Astrocyte (in vitro differentiated cells and primary cell): ENCODE results near the gene PTCRA.

Source experiments
- EZH2 ChIP-seq: IDR thresholded peaks from 2 replicates; pipeline ENCODE4 v1.6.1; 2012; ENCODE audit warnings: mild to moderate bottlenecking, low read length, inconsistent platforms; ENCODE audit not compliant: insufficient read depth
- TF ChIP-seq, protein P1 (sequence below): IDR thresholded peaks from 2 replicates; pipeline ENCODE4 v1.5.1; 2011; ENCODE audit warnings: low read depth, mild to moderate bottlenecking, inconsistent platforms, low read length, moderate library complexity; ENCODE audit not compliant: insufficient read depth

DNA sequence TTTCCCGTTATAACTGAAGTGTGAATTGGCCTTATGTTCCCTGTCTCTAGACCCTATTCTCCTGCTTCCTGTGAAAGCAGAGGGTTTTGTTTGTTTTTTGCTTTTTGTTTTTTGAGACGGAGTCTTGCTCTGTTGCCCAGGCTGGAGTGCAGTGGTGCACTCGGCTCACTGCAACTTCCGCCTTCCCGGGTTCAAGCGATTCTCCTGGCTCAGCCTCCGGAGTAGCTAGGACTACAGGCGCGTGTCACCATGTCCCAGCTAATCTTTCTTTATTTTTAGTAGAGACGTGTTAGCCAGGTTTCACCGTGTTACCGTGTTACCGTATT, 44.0 kb downstream of the PTCRA start:
- TF ChIP-seq, protein P1, sequence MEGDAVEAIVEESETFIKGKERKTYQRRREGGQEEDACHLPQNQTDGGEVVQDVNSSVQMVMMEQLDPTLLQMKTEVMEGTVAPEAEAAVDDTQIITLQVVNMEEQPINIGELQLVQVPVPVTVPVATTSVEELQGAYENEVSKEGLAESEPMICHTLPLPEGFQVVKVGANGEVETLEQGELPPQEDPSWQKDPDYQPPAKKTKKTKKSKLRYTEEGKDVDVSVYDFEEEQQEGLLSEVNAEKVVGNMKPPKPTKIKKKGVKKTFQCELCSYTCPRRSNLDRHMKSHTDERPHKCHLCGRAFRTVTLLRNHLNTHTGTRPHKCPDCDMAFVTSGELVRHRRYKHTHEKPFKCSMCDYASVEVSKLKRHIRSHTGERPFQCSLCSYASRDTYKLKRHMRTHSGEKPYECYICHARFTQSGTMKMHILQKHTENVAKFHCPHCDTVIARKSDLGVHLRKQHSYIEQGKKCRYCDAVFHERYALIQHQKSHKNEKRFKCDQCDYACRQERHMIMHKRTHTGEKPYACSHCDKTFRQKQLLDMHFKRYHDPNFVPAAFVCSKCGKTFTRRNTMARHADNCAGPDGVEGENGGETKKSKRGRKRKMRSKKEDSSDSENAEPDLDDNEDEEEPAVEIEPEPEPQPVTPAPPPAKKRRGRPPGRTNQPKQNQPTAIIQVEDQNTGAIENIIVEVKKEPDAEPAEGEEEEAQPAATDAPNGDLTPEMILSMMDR, result no peak
- TF ChIP-seq EZH2, result no peak
